Nephron (organoid): ENCODE data around the gene SUPT3H.

Experiments used
- H3K27ac Mint-ChIP-seq, 3 experiments: 2 replicates each; pipeline ENCODE4 v1.8.0; 2020; ENCODE audit warnings: mixed read lengths in 3 of 3, mild to moderate bottlenecking in 2 of 3, moderate library complexity in 1 of 3
- H3K27me3 Mint-ChIP-seq: 2 replicates; pipeline ENCODE4 v1.8.0; 2021; ENCODE audit warnings: low read depth, mild to moderate bottlenecking, moderate library complexity, mixed read lengths
- H3K36me3 Mint-ChIP-seq: 2 replicates; pipeline ENCODE4 v1.8.0; 2020; ENCODE audit warnings: low read depth, mixed read lengths
- H3K4me1 Mint-ChIP-seq: 2 replicates; pipeline ENCODE4 v1.8.0; 2020; ENCODE audit warnings: mixed read lengths
- H3K4me3 Mint-ChIP-seq, 3 experiments: 2 replicates each; pipeline ENCODE4 v1.8.0; 2020; ENCODE audit warnings: mild to moderate bottlenecking in 3 of 3, mixed read lengths in 3 of 3, moderate library complexity in 2 of 3
- H3K9me3 Mint-ChIP-seq: 2 replicates; pipeline ENCODE4 v1.8.0; 2020; ENCODE audit warnings: mixed read lengths
- CTCF ChIP-seq, 3 experiments: fragments of 200-600 bp; sonication (generic); IDR thresholded peaks; one replicate each; pipeline ENCODE4 v1.5.0; 2021; ENCODE audit warnings: antibody characterized with exemption in 3 of 3; ENCODE audit not compliant: unreplicated experiment in 3 of 3

SUPT3H gene

GRCh38 chr6:45417436-45417835 is 39.7 kb upstream of the SUPT3H start:
- H3K27me3 Mint-ChIP-seq: peaks cover 85% of the 10 kb centered on the region
- no peak overlapping the region for H3K4me3 Mint-ChIP-seq
- no peak overlapping the region for H3K27ac Mint-ChIP-seq
- no peak for TF ChIP-seq CTCF (IDR thresholded peaks at IDR 0.05; ENCODE audit: unreplicated experiment in 3 of 3)
- H3K9me3 Mint-ChIP-seq: no peaks in the 10 kb centered on the region
- H3K36me3 Mint-ChIP-seq: no peaks in the 10 kb centered on the region
- peaks cover 23% of the 10 kb centered on the region for H3K4me1 Mint-ChIP-seq

GRCh38 chr6:45416700-45417099 is 39.0 kb upstream of the SUPT3H start:
- Mint-ChIP-seq H3K4me1 (peaks cover 23% of the 10 kb centered on the region), H3K4me3 (no peak overlapping the region), H3K27me3 (peaks cover 83% of the 10 kb centered on the region), H3K9me3 (no peaks in the 10 kb centered on the region), H3K27ac (no peak overlapping the region), H3K36me3 (no peaks in the 10 kb centered on the region)
- TF ChIP-seq CTCF (IDR thresholded peaks at IDR 0.05; ENCODE audit: unreplicated experiment in 3 of 3): no peak

- H3K4me3 Mint-ChIP-seq: no peak overlapping the region
- H3K4me1 Mint-ChIP-seq: peaks cover 16% of the 10 kb centered on the region
- H3K27me3 Mint-ChIP-seq: peaks cover 76% of the 10 kb centered on the region
- no peaks in the 10 kb centered on the region for H3K9me3 Mint-ChIP-seq
- H3K27ac Mint-ChIP-seq: no peak overlapping the region
- TF ChIP-seq CTCF (IDR thresholded peaks at IDR 0.05; ENCODE audit: unreplicated experiment in 3 of 3): no peak
- no peaks in the 10 kb centered on the region for H3K36me3 Mint-ChIP-seq
These were observed 38.2 kb upstream of the SUPT3H start for GRCh38 chr6:45415788-45416518.

GRCh38 chr6:45415315-45415714 is 37.6 kb upstream of the SUPT3H start:
- H3K9me3 Mint-ChIP-seq: no peaks in the 10 kb centered on the region
- H3K4me1 Mint-ChIP-seq: peaks cover 10% of the 10 kb centered on the region
- H3K4me3 Mint-ChIP-seq: no peak overlapping the region
- no peaks in the 10 kb centered on the region for H3K36me3 Mint-ChIP-seq
- H3K27me3 Mint-ChIP-seq: peaks cover 71% of the 10 kb centered on the region
- no peak overlapping the region for H3K27ac Mint-ChIP-seq
- no peak for TF ChIP-seq CTCF (IDR thresholded peaks at IDR 0.05; ENCODE audit: unreplicated experiment in 3 of 3)

- H3K9me3 Mint-ChIP-seq: no peaks in the 10 kb centered on the region
- no peaks in the 10 kb centered on the region for H3K4me1 Mint-ChIP-seq
- no peak overlapping the region for H3K27ac Mint-ChIP-seq
- no peaks in the 10 kb centered on the region for H3K36me3 Mint-ChIP-seq
- H3K27me3 Mint-ChIP-seq: peaks cover 58% of the 10 kb centered on the region
- no peak for TF ChIP-seq CTCF (IDR thresholded peaks at IDR 0.05; ENCODE audit: unreplicated experiment in 3 of 3)
- H3K4me3 Mint-ChIP-seq: no peak overlapping the region
These were observed 34.2 kb upstream of the SUPT3H start for GRCh38 chr6:45411959-45412358.

- Mint-ChIP-seq H3K4me3 (no peak overlapping the region), H3K27ac (no peak overlapping the region), H3K9me3 (no peaks in the 10 kb centered on the region), H3K27me3 (peaks cover 16% of the 10 kb centered on the region), H3K36me3 (no peaks in the 10 kb centered on the region), H3K4me1 (no peaks in the 10 kb centered on the region)
- TF ChIP-seq CTCF (IDR thresholded peaks at IDR 0.05; ENCODE audit: unreplicated experiment in 3 of 3): no peak
These were observed 22.3 kb upstream of the SUPT3H start for GRCh38 chr6:45400021-45400420.
